Activated T-cell treated with anti-CD3 and anti-CD28 coated beads, Interleukin-2, amount 50 U/mL, for 4 hours (primary cell): ENCODE measurements around the gene APOF. TPM values are rescaled to one million over a fixed set of nuclear protein-coding genes. Genes with fewer than 3 reads are reported as not detected.
"Not testable (repeated sequence)": the region's sequence is repeated elsewhere in the genome, so short reads cannot be mapped to it uniquely, and the experiment has no call there.

Experiments used
- ATAC-seq, 2 donors: fragments of 200-7000 bp; cut with Tn5 transposase; one replicate each; pipeline ENCODE4 v1.10.0; 2021
- DNase-seq: peaks from one replicate; pipeline ENCODE4 v3.0.0-alpha.2; 2020
- H3K27me3 Mint-ChIP-seq: one replicate; pipeline ENCODE4 v1.8.0; 2021; ENCODE audit warnings: low read depth, mixed read lengths
- H3K36me3 Mint-ChIP-seq: one replicate; pipeline ENCODE4 v1.8.0; 2022; ENCODE audit warnings: mixed read lengths; ENCODE audit not compliant: insufficient read depth
- H3K4me1 Mint-ChIP-seq: one replicate; pipeline ENCODE4 v1.8.0; 2021; ENCODE audit warnings: low read depth, mixed read lengths
- H3K4me3 Mint-ChIP-seq: one replicate; pipeline ENCODE4 v1.8.0; 2021; ENCODE audit warnings: mild to moderate bottlenecking, moderate library complexity, mixed read lengths
- H3K9me3 Mint-ChIP-seq: one replicate; pipeline ENCODE4 v1.8.0; 2021; ENCODE audit warnings: mixed read lengths
- total RNA-seq, 3 donors: library from RNA; stranded (reverse); gene quantifications; one replicate each; pipeline ENCODE4 v1.2.1, GENCODE V29; 2021

Gene APOF
- total RNA-seq = under 1 TPM in 1 of 3 donors, not detected in 2; 0.16 TPM

GRCh38 chr12:56362130-56363059 is at the start of gene APOF:
TSS of gene APOF (minus strand) at chr12:56362857. CDS start at chr12:56362745, 112 bp downstream.
- no peaks in the 10 kb centered on the region for H3K27me3 Mint-ChIP-seq
- no peak for DNase-seq
- no peaks in the 10 kb centered on the region for H3K9me3 Mint-ChIP-seq
- peaks cover 26% of the 10 kb centered on the region for H3K4me1 Mint-ChIP-seq
- H3K4me3 Mint-ChIP-seq = peak within 1 kb of the TSS; percentile 87
- no peak for ATAC-seq
- no peaks in the 10 kb centered on the region for H3K36me3 Mint-ChIP-seq

GRCh38 chr12:56411781-56412639 is 49.4 kb upstream of the APOF start:
- H3K4me1 Mint-ChIP-seq = no peaks in the 10 kb centered on the region
- no peak for DNase-seq
- no peaks in the 10 kb centered on the region for H3K36me3 Mint-ChIP-seq
- no peak for ATAC-seq
- no peaks in the 10 kb centered on the region for H3K27me3 Mint-ChIP-seq
- H3K4me3 Mint-ChIP-seq = no peak overlapping the region
- no peaks in the 10 kb centered on the region for H3K9me3 Mint-ChIP-seq

- no peak overlapping the region for H3K4me3 Mint-ChIP-seq
- no peak for ATAC-seq
- no peaks in the 10 kb centered on the region for H3K4me1 Mint-ChIP-seq
These were observed 48.1 kb upstream of the APOF start for GRCh38 chr12:56410768-56411167.

GRCh38 chr12:56408799-56409417 is 46.3 kb upstream of the APOF start:
- H3K9me3 Mint-ChIP-seq = no peaks in the 10 kb centered on the region
- no peaks in the 10 kb centered on the region for H3K36me3 Mint-ChIP-seq
- H3K27me3 Mint-ChIP-seq = no peaks in the 10 kb centered on the region
- H3K4me3 Mint-ChIP-seq = no peak overlapping the region
- no peak for DNase-seq
- H3K4me1 Mint-ChIP-seq = no peaks in the 10 kb centered on the region
- no peak for ATAC-seq

More at GRCh38 chr12:56410768-56411167, 48.1 kb upstream of the APOF start:
- no peaks in the 10 kb centered on the region for H3K9me3 Mint-ChIP-seq
- H3K27me3 Mint-ChIP-seq = no peaks in the 10 kb centered on the region
- H3K36me3 Mint-ChIP-seq = no peaks in the 10 kb centered on the region
- DNase-seq = no peak

GRCh38 chr12:56404227-56404626 is 41.6 kb upstream of the APOF start:
- H3K4me3 Mint-ChIP-seq, DNase-seq, H3K4me1 Mint-ChIP-seq, H3K27me3 Mint-ChIP-seq, H3K36me3 Mint-ChIP-seq, ATAC-seq, H3K9me3 Mint-ChIP-seq: not testable (repeated sequence)

GRCh38 chr12:56401612-56402011 is 39.0 kb upstream of the APOF start:
- peaks cover 16% of the 10 kb centered on the region for H3K9me3 Mint-ChIP-seq
- not testable (repeated sequence) for H3K27me3 Mint-ChIP-seq, DNase-seq, H3K4me1 Mint-ChIP-seq, H3K36me3 Mint-ChIP-seq, H3K4me3 Mint-ChIP-seq, ATAC-seq

GRCh38 chr12:56401125-56401524 is 38.5 kb upstream of the APOF start:
- not testable (repeated sequence) for H3K4me1 Mint-ChIP-seq, H3K4me3 Mint-ChIP-seq, H3K27me3 Mint-ChIP-seq, H3K36me3 Mint-ChIP-seq, ATAC-seq, DNase-seq
- H3K9me3 Mint-ChIP-seq = peaks cover 16% of the 10 kb centered on the region

GRCh38 chr12:56399466-56399865 is 36.8 kb upstream of the APOF start:
- not testable (repeated sequence) for H3K4me3 Mint-ChIP-seq, DNase-seq, H3K27me3 Mint-ChIP-seq, H3K36me3 Mint-ChIP-seq, ATAC-seq, H3K4me1 Mint-ChIP-seq
- H3K9me3 Mint-ChIP-seq = peaks cover 16% of the 10 kb centered on the region

- H3K9me3 Mint-ChIP-seq = peaks cover 16% of the 10 kb centered on the region
- no peaks in the 10 kb centered on the region for H3K4me1 Mint-ChIP-seq
- no peaks in the 10 kb centered on the region for H3K27me3 Mint-ChIP-seq
- no peak for ATAC-seq
- no peak for DNase-seq
- no peak overlapping the region for H3K4me3 Mint-ChIP-seq
- H3K36me3 Mint-ChIP-seq = no peaks in the 10 kb centered on the region
These were observed 35.7 kb upstream of the APOF start for GRCh38 chr12:56398324-56398723.

GRCh38 chr12:56392331-56392730 is 29.7 kb upstream of the APOF start:
- DNase-seq (no peak), ATAC-seq (no peak)
- Mint-ChIP-seq H3K4me1 (no peaks in the 10 kb centered on the region), H3K9me3 (no peaks in the 10 kb centered on the region), H3K4me3 (no peak overlapping the region), H3K27me3 (no peaks in the 10 kb centered on the region), H3K36me3 (no peaks in the 10 kb centered on the region)

GRCh38 chr12:56391721-56392120 is 29.1 kb upstream of the APOF start:
- Mint-ChIP-seq H3K36me3 (no peaks in the 10 kb centered on the region), H3K9me3 (no peaks in the 10 kb centered on the region), H3K4me1 (no peaks in the 10 kb centered on the region), H3K4me3 (no peak overlapping the region), H3K27me3 (no peaks in the 10 kb centered on the region)
- DNase-seq (no peak), ATAC-seq (no peak)

- Mint-ChIP-seq H3K36me3 (no peaks in the 10 kb centered on the region), H3K4me1 (no peaks in the 10 kb centered on the region), H3K4me3 (no peak overlapping the region), H3K9me3 (no peaks in the 10 kb centered on the region), H3K27me3 (no peaks in the 10 kb centered on the region)
- DNase-seq (no peak), ATAC-seq (no peak)
These were observed 26.8 kb upstream of the APOF start for GRCh38 chr12:56389412-56389811.

- no peaks in the 10 kb centered on the region for H3K27me3 Mint-ChIP-seq
- no peaks in the 10 kb centered on the region for H3K36me3 Mint-ChIP-seq
- H3K9me3 Mint-ChIP-seq = no peaks in the 10 kb centered on the region
- no peak overlapping the region for H3K4me3 Mint-ChIP-seq
- no peak for ATAC-seq
- no peaks in the 10 kb centered on the region for H3K4me1 Mint-ChIP-seq
- no peak for DNase-seq
These were observed 24.6 kb upstream of the APOF start for GRCh38 chr12:56387152-56387736.

- DNase-seq = no peak
- Mint-ChIP-seq H3K4me1 (no peaks in the 10 kb centered on the region), H3K9me3 (no peaks in the 10 kb centered on the region), H3K36me3 (no peaks in the 10 kb centered on the region), H3K27me3 (no peaks in the 10 kb centered on the region), H3K4me3 (no peak overlapping the region)
- ATAC-seq = no peak
These were observed 23.2 kb upstream of the APOF start for GRCh38 chr12:56385873-56386272.
